Activated CD8-positive, alpha-beta memory T cell treated with anti-CD3 and anti-CD28 coated beads for 24 hours (primary cell): Measurements from ENCODE around the gene FRY.

ENCODE experiments used
- DNase-seq: peaks from one replicate; pipeline ENCODE4 v3.0.0-alpha.2; 2020

Gene FRY

DNA sequence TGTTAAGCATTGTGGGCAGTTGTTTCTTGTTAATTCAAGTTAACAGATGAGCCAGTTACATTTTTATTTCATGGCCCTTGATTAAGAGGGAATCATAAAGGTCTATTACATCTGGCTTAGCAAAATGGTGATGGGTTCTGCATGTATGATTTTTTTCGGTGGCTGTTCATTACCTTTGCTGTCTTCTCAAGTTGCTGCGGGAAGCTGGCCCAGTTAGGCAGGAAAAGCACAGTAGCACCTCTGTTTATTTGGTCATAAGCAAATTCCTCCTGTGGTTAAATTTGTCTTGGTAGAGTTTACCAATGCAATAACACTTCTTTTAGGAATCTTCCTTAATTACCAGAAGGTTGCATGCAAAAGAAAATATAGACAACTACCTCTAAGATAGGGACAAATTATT lies 104.5 kb downstream of the FRY start:
- no peak for DNase-seq

DNA sequence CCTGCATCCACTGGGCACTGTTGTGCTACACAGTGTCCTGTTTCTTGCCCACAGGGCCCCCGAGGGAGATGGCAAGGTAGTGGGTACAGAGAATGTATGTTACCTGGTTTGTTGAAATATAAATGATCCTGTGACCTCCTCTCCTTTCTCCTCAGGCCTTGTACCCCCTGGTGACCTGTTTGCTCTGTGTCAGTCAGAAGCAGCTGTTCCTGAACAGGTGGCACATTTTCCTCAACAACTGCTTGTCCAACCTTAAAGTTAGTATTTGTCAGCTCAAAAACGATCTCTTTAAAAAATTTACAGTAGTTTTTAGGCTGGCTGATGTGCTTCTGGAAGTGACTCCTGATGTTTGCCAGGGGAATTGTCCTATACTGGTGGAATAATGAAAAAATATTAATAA lies 105.1 kb downstream of the FRY start:
- DNase-seq, result no peak

DNA sequence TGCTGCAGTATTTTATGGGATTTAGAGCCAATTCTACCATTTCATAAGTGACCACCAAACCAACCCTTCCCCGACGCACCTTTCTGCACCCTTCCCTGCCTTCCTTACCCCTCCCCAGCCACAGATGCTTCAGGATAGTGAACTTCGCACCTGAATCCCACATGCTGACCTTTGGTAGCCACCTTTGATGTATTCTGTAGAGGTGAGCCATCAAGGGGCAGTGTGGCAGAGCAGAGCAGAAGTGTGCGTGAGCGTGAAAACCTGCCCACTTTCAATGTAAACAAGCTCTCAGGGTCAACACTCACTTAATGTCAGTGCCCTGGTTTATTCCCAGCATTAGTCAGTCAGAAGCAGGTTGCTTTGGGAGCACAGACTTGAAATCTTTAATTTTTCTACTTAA lies 107.7 kb downstream of the FRY start:
- no peak for DNase-seq

DNA sequence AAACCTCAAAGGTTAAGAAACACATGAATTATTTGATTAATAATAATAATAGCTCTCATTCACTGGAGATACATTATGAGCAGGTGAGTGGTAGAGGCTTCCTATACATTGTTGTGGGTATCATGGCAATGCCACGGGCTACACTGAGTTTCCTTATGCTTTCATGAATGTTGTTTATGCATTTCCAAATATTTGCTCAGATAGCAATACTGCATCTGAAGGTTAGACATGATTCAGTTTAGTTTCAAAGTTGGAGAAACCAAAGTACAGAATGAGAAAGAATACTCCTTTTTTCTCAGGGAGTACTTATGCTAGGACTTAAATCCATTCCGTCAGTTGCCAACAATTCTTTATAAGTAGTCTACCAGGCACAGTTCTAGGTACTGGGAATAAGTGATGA lies 108.5 kb downstream of the FRY start:
- DNase-seq, result no peak

DNA sequence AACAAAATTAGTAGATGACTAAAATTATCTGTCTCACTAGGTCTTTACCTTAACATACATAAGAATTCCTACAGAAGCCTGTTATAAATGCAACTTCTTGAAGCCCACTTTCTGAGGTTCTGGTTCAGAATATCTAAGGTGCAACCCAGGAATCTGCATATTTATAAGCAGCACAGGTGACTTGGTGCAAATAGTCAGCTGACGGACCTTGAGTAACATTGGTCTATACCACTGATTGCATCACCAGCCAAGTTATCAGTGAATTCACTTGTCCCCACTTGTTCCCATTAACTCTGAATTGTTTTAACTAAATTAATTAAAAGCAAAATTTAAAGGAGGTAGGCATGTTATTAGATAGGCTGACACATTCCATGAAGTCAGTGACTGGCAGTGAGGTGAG lies 109.9 kb downstream of the FRY start:
- DNase-seq, result no peak

DNA sequence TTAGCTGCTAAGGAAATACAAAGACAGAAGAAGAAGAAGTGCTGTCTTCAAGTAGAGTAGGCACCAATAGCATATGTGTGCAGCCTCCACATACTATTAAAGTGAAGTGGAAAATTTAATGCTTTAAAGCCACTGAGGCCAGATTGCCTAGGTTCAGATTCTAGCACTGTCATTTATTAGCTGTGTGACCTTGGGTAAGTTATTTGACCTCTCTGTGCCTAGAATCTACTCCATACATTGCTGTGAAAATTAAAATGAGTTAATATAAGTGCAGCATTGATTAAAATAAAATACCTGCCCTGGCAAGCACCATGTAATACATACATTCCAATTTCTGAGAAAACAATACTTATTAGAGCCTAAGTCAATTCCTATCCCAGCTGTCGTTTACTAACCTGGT lies 110.5 kb downstream of the FRY start:
- no peak for DNase-seq

DNA sequence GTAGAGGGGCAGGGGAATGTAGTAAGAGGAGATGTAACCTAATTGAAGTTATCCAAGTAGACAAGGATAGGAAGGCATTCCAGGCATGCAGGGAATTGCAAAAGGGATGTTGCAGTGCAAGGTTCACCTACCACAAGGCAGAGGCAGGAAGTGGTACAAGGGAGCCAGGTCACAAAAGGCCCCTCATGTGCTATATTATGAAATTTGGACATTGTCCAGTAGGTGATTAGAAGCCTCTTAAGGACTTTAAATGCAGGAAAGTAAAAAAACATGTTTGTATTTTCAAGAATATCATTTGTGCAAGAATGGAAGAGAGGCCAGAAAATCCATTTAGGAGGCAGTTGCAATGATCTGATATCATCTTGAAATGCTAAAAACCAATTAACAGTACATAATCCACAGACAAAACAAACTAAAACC lies 111.4 kb downstream of the FRY start:
- no peak for DNase-seq

DNA sequence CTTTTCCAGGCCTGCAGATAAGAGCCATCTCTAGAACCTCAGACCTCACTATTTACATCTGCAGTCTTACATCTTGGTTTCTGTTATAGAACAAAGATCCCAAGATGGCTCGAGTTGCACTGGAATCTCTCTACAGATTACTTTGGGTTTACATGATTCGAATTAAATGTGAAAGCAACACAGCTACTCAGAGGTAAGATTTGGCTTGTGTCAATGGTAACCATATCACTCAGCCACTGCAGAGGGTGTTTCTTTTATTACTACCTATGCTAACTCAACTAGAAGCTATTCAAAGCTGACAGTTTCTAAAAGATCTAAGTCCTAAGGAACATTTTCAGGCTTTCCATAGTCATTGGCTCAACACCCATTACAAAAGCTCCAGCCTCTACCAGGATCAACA lies 115.6 kb downstream of the FRY start:
- DNase-seq, result no peak

DNA sequence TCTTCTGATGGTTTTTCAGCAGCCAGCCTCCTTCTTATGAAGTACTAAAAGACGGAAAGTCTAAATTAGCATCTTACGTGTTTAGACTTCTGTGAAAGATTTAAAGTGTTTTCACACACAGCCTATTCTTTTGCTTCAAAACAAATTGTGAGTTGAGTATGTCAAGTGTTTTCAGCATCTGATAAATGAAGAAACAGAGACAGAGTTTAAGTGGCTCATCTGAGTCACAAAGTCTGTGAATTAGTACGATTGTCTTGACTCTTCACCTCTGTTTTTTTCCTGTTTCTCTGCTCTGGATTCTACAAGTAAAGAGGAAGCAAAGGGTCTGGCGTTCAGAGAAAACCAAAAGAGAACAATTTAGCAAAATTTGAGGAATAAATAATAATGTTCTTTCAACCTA lies 116.4 kb downstream of the FRY start:
- DNase-seq, result no peak

DNA sequence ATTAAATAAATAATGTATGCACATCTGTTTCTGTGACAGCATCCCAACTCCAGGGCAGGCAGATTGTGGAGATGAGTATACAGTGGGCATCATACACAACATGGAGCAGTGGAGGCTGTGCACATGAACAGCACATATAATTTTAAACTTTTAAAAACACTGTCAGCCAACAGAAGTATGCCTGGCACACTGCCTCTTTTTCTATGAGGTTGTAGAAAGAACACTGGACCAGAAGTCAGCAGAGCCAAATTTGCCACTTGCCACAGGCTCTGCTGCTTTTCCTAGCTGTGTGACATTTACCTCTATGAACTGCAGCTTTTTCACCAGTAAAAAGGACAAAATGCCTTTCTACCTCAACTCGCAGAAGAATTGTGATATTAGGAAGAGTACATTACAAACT lies 118.7 kb downstream of the FRY start:
- no peak for DNase-seq

DNA sequence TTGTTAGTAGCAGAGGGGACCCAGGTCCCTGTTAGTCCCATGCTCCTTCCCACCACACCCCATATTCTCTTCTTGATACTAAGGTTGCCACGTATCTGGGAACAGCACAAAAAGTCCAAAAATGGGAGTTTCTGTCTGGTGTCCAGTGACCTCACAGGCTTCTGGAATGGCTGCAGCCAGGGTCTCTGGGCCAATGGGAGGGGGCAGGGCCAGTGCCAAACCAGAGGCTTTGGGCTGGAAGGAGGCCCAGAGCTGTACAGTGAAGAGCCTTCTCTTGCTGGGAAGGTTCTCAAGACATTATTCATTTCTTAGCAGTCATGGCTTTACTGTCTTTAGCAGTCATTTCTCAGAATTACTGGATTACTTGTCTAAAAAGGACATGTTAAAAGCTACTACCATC lies 119.2 kb downstream of the FRY start:
- no peak for DNase-seq

DNA sequence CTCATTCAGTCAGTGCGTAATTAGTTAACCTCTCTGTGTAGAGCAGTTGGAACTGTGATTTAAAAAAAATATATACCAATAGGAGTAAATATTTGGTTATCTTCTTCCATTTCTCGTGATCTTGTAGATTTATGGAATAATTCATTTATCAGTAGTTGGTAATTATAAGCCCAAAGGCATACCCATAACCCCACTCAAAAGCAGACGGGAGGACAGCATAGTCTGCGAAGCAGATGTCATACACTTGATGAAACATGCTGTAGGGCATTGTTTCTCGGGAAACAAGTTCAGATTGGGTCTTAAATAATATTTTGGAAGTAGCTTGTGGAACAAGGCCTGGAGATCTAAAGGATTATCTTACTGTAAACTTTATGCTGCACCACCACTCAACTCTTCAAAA lies 119.7 kb downstream of the FRY start:
- DNase-seq, result no peak

DNA sequence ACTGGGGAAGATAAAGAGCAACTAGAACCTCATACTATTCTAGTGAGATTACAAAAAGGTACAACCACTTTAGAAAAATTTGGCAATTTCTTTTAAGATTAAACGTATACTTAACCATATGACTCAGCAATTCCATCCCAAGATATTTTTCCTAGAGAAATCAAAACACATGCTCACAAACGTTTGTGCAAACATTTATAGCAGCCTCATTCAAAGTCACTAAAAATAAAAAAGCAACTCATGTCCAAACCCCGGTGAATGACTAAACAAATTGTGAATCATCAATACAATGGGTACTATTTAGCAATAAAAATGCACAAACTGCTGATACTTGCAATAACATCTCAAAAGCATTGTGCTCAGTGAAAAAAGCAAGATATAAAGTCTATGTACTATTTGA lies 121.5 kb downstream of the FRY start:
- DNase-seq, result no peak

DNA sequence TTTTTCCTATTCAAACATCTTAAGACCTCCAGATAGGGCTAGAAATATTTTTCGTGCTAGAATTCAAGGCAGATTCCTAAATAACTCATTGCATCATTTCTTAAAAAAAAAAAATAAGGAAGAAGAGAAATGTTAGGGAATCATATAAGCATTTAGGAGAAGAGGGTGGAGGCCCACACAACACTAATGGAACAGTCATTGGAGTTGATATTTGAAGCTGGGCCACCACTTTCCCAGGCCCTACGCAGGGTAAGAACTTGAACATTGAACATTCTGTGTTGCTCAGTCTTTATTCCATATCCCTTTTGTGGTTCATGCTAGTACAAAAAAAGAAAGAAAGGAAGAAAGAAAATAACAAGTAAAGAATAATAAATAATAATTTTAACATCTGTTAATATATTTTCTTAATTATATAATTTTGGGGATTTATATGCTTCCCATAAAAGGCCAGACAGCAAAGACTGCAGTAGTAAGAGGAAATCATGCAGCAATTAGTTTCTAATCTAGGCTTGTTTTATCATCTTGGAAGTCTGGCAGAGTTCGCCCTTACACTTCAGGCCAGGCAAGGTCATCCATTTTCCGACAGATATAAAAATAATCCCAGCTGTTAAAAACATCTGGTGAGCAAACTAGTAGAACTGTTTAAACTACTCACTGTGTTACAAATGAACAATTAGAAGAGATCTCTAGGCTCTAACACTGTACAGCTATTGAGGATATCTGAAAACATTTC lies 127.7 kb downstream of the FRY start:
- no peak for DNase-seq

DNA sequence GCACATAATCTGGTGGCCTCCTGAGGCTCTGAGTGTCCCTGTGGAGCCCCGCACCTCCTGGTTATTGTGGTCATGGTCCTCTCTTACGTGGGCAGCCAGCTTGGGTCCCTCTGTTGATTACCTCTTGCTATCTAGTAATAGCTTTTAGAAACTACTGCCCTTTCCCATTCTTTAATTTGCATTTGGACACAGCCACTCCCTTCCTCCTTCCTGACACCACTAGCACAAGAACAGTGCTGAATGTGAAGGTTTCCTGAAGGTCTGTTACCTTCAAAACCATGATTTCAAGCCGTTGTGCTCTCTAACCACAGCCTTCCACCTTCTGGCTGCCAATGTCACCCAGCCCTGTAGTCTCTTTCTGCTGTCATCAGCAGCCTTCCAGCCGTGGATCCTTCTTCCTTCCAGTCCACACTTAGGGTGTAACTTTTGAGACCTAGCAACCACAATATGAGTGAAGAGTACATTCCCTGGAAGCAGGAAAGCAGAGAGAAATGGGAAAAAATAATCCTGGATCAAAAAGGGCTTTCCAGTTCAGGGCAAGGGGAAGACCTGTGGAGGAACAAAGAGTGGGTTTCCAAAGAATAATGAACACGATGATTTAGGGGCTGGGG lies 130.9 kb downstream of the FRY start:
- no peak for DNase-seq

DNA sequence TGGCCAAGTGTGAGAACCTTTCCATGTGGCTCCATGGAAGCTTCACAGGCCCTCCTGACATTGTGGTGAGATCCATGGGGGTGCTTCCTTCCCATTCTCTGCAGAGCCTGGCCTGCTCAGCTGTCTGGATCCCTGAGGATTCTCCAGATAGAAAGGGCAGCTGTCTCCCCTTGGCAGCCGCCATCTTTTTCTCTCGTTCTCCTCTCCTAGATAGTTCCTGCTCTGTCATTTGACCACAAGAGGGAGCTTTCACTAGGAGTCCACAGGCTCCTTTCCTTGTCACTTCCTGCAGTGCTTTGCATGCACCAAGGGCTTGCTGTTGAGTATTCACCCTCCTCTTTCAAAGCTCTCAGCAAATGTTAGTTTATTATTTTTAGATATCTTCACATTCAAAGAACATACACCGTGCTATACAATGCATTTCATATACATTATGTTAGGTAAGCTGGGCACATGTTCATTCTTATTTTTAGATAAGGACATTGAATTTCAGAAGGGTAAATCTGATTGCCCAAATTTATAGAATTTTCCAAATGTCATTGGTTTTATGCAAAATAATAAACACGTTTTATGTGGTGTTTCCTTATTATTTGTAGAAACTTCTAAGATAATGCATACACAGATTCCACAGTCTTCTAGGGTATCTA lies 133.2 kb downstream of the FRY start:
- no peak for DNase-seq

DNA sequence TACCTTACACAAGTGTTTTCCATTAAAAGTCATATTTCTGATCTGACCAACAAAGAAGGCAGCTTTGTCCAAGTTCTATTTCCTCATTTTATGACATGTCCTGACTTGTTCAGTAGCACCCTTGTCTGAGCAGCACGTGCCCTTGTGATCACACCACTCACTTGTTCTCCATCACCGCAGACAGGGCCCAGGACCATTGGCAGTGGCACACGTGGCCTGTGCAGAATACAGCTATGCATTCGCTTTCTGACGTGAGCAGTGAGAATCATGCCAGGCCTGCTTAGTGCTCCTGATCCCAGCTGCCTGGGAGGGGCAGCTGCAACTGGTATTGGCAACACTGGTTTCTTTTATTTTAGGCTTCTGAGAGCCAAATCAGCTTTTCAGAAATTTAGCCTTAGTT lies 134.2 kb downstream of the FRY start:
- no peak for DNase-seq

DNA sequence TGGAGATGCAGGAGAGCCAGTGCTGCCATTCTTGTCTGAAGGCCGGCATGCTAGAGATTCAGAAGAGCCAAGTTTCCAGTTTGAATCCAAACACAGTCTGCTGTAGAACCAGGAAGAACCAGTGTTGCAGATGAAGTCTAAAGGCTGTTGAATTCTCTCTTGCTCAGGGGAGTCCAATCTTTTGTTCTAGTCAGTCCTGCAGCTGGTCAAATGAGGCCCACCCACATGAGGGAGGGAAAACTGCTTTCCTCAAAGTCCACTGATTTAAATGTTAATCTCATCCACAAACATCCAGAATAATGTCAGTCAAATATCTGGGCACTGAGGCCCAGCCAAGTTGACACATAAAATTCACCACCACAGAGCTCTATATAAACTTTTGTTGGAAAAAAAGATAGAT lies 136.6 kb downstream of the FRY start:
- DNase-seq, result no peak

DNA sequence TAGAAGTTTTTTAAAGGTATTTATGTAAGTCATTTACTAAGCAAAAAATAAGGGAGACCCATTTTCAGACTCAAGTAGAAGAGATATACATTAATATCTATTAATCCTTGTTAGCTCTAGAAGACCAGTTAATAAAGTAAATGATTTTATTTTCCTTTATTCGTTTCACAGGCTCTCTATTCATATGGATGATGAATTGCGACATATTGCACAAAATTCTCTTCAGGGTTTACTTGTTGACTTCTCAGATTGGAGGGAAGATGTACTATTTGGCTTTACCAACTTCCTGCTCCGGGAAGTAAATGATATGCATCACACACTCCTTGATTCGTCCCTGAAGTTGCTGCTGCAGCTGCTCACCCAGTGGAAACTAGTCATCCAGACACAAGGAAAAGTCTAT lies 139.3 kb downstream of the FRY start:
- no peak for DNase-seq

DNA sequence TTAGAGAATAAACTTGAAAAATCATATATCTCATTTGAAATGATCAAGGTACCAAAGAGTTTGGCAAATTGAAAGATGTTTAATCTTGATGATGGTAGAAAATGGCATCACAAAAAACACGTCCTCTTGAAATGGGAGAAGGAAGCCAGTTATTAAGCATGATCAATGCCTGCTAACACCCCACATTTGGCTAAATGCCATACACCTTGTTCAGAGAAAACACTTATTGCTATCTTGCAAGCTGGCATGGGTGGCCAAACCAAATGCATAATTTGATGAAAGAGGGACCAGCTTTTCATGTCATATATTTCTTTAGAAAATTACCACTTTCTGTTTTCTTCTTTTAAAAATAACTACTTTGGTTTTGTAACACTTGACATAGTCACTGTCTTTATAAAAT lies 142.3 kb downstream of the FRY start:
- DNase-seq, result no peak

DNA sequence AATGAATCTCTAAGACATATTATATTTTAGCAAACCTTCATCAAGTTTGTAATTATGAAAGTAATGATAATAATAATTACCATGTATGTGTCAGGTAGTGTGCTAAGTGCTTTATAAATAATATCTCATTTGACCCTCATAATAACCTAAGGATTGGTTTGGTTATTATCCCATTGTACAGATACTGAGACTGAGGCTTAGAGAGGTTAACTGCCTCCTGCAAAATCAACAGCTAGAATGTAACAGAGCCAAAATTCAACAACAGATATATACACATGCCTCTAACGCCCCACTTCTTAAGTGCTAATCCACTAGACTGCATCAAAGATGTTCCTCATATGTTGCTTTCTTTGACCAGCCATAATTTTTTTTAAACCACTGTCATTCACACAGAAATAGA lies 142.8 kb downstream of the FRY start:
- no peak for DNase-seq

DNA sequence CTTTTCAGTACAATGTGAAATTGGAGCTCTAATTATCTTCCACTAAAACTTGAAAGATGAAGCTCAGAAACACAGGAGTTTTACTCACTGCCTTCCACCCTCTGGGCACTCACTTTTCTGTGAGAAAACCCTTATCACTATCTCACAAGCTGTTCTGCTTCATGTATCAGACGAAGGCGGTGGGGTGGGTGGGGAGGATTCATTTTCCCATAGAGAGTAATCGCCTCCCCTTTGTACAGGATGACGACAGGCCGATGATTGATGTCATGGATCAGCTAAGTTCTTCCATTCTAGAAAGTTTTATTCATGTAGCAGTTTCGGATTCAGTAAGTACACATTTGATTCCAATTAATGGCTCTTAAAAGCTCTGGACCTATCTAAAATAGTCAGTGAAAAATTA lies 143.7 kb downstream of the FRY start:
- no peak for DNase-seq

DNA sequence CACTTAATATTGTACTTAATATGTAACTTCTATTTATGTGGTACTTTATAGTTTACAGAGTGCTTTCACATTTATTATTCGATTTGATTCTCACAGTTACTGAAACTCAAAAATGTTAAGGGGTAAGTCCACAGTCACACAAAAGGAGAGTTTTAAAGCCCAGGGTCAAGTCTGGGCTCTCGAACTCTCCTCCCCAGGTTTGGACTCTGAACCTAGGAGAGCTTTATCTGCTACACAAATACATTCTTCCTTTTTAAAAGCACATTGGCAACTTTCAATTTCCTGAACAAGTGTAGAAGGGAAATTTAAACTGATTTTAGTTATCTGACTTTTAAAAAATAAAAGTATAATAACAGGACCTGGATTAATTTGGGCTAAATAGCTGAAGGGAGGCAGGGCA lies 144.4 kb downstream of the FRY start:
- no peak for DNase-seq

DNA sequence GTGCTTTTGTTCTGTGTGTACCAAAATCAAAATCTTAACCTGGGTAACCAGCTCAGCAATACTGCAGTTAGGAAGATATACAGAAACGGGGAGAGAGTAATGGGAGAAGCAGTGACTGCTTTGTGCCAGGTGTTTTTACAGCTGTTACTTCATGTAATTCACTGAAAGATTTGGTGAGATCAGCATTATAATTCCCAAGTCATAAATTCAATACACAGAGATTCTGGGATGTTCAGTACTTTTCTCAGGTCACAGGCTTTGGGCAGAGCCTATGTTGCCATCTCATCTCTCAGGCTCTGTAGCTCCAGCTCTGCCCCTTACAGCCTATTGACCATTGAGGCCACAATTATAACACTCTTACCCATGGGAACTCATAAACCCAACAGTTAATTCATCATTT lies 145.1 kb downstream of the FRY start:
- DNase-seq, result no peak

DNA sequence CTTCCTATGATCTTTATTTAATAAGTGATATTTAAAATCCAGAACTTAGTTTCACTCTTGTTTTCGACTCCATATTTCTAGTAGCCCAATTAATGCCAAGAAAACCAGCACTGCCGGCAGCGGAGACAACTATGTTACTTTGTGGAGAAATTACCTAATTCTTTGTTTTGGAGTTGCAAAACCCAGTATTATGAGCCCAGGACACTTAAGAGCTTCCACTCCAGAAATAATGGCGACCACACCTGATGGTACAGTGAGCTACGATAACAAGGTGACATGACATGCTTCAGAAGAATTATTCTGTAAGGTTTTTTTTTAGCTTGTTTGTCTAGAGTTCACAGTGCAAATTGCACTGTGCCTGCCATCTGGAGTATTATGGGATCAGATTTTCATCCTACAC lies 147.2 kb downstream of the FRY start:
- no peak for DNase-seq
